ENCODE results near the gene CCDC38.
A peak's percentile ranks its signal among the peaks of the same experiment; 100 is the strongest.

The CCDC38 gene

DNA sequence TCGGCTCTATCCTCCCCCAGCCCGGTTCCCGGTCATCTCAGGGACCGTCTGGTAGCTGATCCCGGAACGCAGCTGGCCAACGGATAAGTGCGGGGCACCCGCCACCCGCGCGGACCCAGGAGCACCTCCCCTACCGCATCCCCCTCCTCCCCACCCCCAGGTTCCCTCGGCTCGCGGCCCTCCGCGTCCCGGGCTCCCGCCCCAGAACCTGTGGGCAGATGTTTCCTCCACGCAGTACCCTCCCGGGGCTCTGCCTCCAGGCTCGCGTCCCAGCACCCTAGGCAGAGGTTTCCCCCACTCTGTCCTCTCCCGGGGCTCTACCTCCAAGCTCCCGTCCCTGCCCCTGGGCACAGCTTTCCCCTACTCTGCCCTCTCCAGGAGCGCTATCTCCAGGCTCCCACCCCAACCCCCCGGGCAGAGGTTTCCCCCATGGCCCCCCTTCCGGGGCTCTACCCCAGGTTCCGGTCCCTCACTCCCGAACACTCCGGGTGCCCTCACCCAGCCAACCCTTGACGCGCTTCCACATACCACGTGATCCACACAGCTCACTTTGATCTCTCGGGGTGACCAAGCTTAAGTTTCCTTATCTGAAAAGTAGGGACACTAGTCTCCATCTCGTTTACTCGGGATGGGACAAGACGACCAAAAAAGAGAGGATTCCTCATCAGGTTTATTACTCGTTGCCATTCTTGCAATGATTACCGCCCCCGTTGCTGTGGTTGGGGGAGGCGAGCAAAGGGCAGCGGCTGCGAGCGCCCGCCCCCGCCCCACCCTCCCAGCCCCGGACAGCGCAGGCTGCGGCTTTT, at the start of gene CCDC38:
Gene CCDC38, minus strand, starts transcription at position 91 of the 806 bp plus-strand sequence. CDS start 6,105 bp downstream, outside the sequence.
- TF ChIP-seq, protein P1, sequence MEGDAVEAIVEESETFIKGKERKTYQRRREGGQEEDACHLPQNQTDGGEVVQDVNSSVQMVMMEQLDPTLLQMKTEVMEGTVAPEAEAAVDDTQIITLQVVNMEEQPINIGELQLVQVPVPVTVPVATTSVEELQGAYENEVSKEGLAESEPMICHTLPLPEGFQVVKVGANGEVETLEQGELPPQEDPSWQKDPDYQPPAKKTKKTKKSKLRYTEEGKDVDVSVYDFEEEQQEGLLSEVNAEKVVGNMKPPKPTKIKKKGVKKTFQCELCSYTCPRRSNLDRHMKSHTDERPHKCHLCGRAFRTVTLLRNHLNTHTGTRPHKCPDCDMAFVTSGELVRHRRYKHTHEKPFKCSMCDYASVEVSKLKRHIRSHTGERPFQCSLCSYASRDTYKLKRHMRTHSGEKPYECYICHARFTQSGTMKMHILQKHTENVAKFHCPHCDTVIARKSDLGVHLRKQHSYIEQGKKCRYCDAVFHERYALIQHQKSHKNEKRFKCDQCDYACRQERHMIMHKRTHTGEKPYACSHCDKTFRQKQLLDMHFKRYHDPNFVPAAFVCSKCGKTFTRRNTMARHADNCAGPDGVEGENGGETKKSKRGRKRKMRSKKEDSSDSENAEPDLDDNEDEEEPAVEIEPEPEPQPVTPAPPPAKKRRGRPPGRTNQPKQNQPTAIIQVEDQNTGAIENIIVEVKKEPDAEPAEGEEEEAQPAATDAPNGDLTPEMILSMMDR (IDR thresholded peaks at IDR 0.05; ENCODE audit: control insufficient read depth, extremely low read depth, insufficient read depth): no peak

DNA sequence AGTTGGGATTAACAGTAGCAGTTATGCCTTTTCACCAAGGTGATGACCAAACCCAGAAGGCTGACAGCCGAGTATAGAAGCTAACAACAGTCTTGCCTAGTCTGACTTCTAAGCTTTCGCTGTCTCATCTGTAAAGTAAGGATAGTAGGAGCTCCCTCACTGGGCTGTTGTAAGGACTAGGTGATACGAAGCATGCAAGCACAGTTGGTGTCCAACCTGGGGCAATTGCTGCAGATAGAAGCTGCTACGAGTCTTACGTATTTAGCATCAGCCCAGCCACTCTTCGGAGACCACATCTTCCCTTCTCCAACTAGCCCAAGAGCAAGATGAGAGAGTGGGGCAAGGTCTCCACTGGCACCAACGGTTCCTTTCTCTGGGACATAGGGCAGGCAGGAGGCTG, 47.7 kb upstream of the CCDC38 start:
- TF ChIP-seq, protein P1 (IDR thresholded peaks at IDR 0.05; ENCODE audit: control insufficient read depth, extremely low read depth, insufficient read depth): no peak
- no peak for DNase-seq (ENCODE audit: low read depth)
- no peak overlapping the region for H3K4me3 ChIP-seq (ENCODE audit: low read depth, low read length)

More for the DNA sequence above, at the start of gene CCDC38:
- peak; percentile 3 for DNase-seq (ENCODE audit: low read depth)
- H3K4me3 ChIP-seq (ENCODE audit: low read depth, low read length): peak within 1 kb of the TSS; percentile 66

DNA sequence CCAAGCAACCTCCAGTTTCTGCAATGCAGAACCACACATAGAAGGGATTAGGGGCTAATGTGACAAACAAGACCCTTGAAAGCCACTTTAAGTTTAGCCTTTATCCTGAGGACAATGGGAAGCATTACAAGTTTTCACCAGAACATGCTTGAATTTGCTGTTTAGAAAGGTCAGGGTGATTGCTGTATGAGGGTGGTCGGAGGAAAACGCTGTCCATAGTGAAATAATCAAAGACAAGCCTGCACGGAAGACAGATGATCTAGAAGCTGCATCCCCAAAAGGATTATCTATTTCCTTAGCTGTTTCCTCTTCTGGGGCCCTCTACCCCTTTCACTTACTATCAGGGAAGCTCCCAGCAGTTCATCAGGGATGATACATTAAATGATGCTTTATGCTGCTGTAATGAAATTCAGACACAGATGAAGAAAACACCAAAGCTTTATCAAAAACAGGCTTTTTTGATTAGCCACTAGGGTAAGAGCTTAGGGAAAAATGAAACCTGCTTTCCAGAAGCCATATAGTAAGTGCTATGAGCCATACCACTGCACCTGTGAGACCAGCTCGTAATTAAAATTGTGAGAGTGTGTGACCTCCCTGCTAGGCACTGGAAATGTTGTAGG, 47.2 kb upstream of the CCDC38 start:
- DNase-seq (ENCODE audit: low read depth): no peak
- no peak overlapping the region for H3K4me3 ChIP-seq (ENCODE audit: low read depth, low read length)
- TF ChIP-seq, protein P1 (IDR thresholded peaks at IDR 0.05; ENCODE audit: control insufficient read depth, extremely low read depth, insufficient read depth): no peak

DNA sequence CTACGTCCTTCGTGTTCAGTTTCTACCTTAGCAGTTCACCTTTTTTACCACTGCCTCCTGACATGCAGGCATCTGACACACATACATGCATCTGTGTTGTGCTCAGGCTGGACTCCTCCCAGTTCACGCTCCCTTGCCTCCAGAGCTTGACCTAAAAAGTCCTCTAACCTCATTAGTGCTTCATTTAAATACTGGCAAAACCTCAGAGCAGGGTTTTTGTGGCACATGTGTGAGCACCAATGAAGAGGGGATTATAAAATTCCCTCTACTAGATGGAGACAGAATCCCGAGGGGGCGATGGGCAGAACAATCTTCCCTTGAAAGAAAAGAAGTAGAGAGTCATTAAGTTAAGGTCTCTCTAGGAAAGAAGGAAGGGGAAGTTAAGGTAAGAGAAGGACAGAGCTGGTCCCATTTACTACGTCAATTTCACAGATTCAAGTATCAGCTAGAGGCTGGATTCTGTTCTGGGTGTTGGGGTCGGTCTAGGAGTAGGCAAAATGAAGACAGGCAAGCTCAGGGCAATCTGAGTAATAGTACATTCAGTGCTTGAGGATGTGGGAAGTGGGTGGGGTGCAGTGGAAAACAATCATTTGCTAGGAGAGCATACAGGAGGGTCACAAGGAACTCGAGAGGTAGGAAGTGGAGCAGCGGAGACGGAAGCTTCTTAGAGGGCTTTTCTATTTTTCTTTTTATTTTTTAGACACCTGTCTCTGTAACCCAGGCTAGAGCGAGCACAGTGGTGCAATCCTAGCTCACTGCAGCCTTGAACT, 46.3 kb upstream of the CCDC38 start:
- no peak for DNase-seq (ENCODE audit: low read depth)
- H3K4me3 ChIP-seq (ENCODE audit: low read depth, low read length): no peak overlapping the region
- TF ChIP-seq, protein P1 (IDR thresholded peaks at IDR 0.05; ENCODE audit: control insufficient read depth, extremely low read depth, insufficient read depth): no peak

DNA sequence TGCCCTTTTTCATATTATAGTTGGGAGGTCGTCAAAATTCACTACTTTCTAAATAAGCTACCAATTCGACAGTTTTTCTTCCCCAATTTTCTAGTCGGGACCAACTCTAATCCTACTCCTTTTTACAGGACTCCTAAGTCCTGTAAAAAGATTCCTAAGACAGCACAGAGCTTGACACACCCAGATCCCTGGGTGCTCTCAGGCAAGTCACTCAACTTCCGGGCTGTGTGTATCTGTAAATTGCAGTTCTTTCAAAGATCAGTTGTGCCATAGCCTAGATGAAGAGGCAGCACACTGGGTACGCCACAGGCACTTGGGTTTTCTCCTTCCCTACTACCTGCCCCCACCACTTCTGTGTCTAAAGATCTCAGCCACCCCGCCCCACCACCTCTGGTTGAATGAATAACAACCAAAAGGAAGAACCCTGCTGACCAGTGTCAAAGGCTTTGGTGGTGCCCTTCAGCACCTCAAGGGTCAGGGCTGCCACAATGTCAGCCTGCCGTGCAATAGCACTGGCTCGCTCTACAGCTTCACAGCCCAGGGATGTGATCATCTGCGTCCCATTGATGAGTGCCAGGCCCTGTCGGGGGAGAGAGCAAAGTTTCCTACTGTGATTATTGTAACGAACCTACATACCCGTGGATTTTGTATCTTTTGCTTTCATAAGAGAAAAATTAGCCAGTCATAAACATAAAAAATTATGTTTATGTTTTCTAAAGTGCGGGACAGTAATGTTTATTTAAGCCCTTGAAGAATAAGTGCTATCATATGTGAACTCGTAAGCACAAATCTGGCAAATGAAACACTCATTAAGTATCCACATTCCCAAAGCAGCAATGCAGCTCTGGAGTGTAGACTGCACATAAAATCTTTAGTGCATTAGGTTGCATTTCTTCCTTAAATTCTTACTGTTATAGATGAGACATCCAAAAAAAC, 44.5 kb upstream of the CCDC38 start:
- TF ChIP-seq, protein P1 (IDR thresholded peaks at IDR 0.05; ENCODE audit: control insufficient read depth, extremely low read depth, insufficient read depth): no peak
- no peak overlapping the region for H3K4me3 ChIP-seq (ENCODE audit: low read depth, low read length)
- no peak for DNase-seq (ENCODE audit: low read depth)

DNA sequence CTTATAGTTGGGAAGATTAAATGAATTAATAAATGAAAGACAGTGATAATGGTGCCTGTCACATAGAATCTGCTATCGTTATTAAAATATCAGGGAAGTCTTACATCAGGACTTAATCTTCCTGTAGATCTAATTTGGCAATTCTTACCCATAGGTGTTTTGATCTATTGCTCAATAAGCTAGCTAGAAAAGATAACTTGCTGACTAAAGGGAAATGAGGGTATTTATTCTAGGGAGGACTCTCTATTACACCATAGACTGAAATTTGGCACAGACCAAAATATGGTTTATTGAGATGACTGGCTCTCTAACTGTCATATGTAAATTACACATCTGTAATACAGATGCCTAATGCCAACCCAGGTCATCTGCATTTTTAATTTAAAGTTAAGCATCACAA, 42.3 kb upstream of the CCDC38 start:
- no peak overlapping the region for H3K4me3 ChIP-seq (ENCODE audit: low read depth, low read length)
- TF ChIP-seq, protein P1 (IDR thresholded peaks at IDR 0.05; ENCODE audit: control insufficient read depth, extremely low read depth, insufficient read depth): no peak
- DNase-seq (ENCODE audit: low read depth): no peak
